Lower leg skin (tissue), 4 donors: Measurements from ENCODE around the gene TP53TG3F. TPM values are rescaled to one million over a fixed set of nuclear protein-coding genes. Genes with fewer than 3 reads are reported as not detected.
"Not testable (repeated sequence)": the region's sequence is repeated elsewhere in the genome, so short reads cannot be mapped to it uniquely, and the experiment has no call there.

Experiments
- DNase-seq, 2 donors: peaks; one replicate each; pipeline ENCODE4 v3.0.0-alpha.2; 2019; ENCODE audit warnings: low spot score in 2 of 2
- H3K4me3 ChIP-seq: fragments of 200-600 bp; sonication (generic); 2 replicates; pipeline ENCODE4 v1.5.1; 2017; ENCODE audit warnings: mild to moderate bottlenecking, low read depth; ENCODE audit not compliant: poor library complexity, severe bottlenecking
- WGBS, 2 donors: methylation state at CpG; one replicate each; pipeline ENCODE4 v1.1.5; 2018; 5-methylcytosine and 5-hydroxymethylcytosine counted together
- intact Hi-C: fragments of 100-400 bp; cut with DNase I; formaldehyde crosslinking; loops from one replicate; pipeline ENCODE4 v1.15.0; 2023; ENCODE audit warnings: low total_unique reads
- total RNA-seq, 4 donors: library from RNA; depleted of rRNA; stranded (reverse); fragments of >200 nt; gene quantifications; one replicate each; pipeline ENCODE4 v1.1.0, GENCODE V29; 2016

Gene TP53TG3F
- not detected for total RNA-seq

- intact Hi-C loops, H3K4me3 ChIP-seq, DNase-seq: not testable (repeated sequence)
- no CpG with 5 or more reads among the region's 25 CpGs for WGBS, 2 donors
Measured at GRCh38 chr16:33459312-33459711, at the start of gene TP53TG3F. Gene TP53TG3F (plus strand): TSS chr16:33459612. CDS start chr16:33459680, 68 bp downstream.

GRCh38 chr16:33491611-33492010 lies 32.2 kb downstream of the TP53TG3F start:
- WGBS, 2 donors = no CpG with 5 or more reads among the region's 2 CpGs
- DNase-seq, H3K4me3 ChIP-seq, intact Hi-C loops: not testable (repeated sequence)

- DNase-seq = peak in 1 of 2 donors; percentile 37
Measured at GRCh38 chr16:33507231-33507630, 47.8 kb downstream of the TP53TG3F start.

GRCh38 chr16:33509070-33509469 lies 49.7 kb downstream of the TP53TG3F start:
- intact Hi-C loops, H3K4me3 ChIP-seq, DNase-seq: not testable (repeated sequence)
- no CpG with 5 or more reads among the region's 4 CpGs for WGBS, 2 donors

More at GRCh38 chr16:33507231-33507630, 47.8 kb downstream of the TP53TG3F start:
- H3K4me3 ChIP-seq, intact Hi-C loops: not testable (repeated sequence)
- WGBS, 2 donors = 72% methylated on average over 2 of the region's 4 CpGs; no CpG with 5 or more reads in 1 of the 2 donors

GRCh38 chr16:33509906-33510305 lies 50.5 kb downstream of the TP53TG3F start:
- DNase-seq = peak in 1 of 2 donors; percentile 39
- H3K4me3 ChIP-seq, intact Hi-C loops: not testable (repeated sequence)
- 92 to 100% methylated on average over 2 of the region's 10 CpGs for WGBS, 2 donors

Other genes with a start within 250 kb of the TP53TG3F start
- gene TP53TG3E, start 155.3 kb upstream of the TP53TG3F start, total RNA-seq = not detected
- gene TP53TG3B, start 98.8 kb upstream of the TP53TG3F start, total RNA-seq = not detected